GM21717 (cell line): ENCODE results near the gene ANKRD24.
"Not testable (repeated sequence)": the region's sequence is repeated elsewhere in the genome, so short reads cannot be mapped to it uniquely, and the experiment has no call there.

ENCODE experiments used
- ATAC-seq: cut with Tn5 transposase; IDR thresholded peaks from one replicate; pipeline ENCODE4 v1.9.1; 2021; ENCODE audit warnings: mild to moderate bottlenecking, moderate library complexity; ENCODE audit not compliant: unreplicated experiment

Gene ANKRD24

DNA sequence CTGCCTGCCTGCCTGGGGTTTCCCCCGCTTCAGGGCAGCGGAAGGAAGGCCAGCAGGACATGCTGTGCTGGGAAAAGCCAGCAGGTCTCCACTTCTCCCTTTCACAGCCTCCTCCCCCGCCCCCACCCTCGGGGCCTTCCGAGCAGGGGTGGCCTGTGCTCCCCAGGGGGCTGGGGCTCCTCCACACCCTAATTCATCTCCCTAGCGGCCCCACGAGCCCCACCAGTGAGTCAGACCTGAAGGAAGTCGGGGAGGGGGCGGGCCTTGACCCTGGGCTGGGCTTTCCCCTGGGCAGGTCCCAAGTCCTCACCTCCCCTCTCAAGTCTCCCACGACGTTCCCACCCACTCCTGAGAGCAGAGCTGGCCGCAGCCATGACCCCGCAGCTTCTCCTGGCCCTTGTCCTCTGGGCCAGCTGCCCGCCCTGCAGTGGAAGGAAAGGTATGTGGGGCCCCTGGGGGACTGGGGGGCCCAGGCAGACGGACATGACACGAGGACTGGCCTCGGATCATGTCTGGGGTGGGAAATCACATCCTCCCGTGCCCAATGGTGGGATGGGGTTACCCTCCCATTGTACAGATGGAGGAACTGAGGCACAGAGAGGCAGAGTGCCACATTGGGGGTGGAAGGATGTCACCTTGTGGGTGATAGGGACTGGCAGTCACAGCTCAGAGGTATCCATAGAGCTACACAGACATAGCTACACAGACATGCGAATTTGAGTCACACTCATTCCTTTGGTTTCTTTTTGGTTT is 46.9 kb downstream of the ANKRD24 start, which contains the start of gene EBI3:
Gene EBI3, plus strand, starts transcription at position 345 of the 753 bp plus-strand sequence. Its CDS starts 28 bp downstream, at position 373.
- peak; percentile 41 for ATAC-seq

DNA sequence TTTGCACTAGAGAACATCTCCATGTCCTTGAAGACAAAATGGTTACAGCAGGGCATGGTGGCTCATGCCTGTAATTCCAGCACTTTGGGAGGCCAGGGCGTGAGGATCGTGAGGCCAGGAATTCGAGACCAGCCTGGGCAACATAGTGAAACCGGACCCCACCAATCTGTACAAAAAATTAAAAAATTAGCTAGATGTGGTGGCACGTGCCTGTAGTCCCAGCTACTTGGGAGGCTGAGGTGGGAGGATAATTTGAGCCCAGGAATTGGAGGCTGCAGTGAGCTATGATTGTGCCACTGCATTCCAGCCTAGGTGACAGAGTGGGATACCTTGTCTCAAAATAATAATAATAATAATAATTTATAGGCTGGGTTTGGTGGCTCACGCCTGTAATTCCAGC is 47.7 kb downstream of the ANKRD24 start:
- ATAC-seq, result not testable (repeated sequence)

DNA sequence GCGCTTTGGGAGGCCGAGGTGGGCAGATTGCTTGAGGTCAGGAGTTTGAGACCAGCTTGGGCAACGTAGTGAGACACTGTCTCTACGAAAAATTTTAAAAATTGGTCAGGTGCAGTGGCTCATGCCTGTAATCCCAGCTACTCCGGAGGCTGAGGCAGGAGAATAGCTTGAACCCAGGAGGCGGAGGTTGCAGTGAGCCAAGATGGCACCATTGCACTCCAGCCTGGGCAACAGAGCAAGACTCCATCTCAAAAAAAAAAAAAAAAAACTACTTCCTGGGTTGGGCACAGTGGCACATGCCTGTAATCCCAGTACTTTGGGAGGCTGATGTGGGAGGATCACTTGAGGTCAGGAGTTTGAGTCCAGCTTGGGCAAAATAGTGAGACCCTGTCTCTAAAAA is 49.0 kb downstream of the ANKRD24 start:
- ATAC-seq, result not testable (repeated sequence)

DNA sequence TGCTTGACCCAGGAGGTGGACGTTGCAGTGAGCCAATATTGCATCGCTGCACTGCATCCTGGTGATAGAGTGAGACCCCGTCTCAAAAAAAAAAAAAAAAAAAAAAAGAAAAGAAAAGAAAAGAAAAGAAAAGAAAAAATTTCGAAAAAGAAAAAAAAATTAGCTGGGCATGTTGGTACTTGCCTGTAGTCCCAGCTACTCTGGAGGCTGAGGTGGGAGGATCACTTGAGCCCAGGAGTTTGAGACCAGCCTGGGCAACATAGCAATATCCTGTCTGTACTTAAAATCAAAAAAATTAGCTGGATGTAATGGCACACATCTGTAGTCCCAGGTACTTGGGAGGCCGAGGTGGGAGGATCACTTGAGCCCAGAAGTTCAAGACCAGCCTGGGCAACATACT is 49.6 kb downstream of the ANKRD24 start:
- ATAC-seq, result not testable (repeated sequence)

DNA sequence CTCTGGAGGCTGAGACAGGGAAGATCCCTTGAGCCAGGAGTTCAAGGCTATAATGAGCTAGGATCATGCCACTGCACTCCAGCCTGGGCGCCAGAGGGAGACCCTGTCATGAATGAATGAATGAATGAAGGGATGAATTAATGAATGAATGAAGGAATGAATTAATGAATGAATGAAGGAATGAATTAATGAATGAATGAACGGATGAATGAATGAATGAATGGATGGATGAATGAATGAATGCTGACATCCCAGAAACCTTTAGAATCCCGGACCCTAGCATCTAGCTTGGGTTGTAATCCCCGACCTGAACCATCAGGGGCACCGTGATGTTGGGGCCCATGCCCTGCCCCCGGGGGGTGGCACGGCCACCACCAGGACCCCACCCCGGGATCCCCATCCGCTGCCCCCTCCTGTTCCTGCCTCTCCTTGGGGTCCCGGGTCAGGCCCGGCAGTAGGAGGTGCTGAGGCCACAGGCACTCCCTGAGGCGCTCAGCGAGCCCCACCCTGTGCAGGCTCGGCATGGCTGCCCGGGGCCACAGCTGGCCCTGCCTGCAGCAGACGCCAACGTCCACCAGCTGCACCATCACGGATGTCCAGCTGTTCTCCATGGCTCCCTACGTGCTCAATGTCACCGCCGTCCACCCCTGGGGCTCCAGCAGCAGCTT is 50.3 kb downstream of the ANKRD24 start:
- no peak for ATAC-seq

DNA sequence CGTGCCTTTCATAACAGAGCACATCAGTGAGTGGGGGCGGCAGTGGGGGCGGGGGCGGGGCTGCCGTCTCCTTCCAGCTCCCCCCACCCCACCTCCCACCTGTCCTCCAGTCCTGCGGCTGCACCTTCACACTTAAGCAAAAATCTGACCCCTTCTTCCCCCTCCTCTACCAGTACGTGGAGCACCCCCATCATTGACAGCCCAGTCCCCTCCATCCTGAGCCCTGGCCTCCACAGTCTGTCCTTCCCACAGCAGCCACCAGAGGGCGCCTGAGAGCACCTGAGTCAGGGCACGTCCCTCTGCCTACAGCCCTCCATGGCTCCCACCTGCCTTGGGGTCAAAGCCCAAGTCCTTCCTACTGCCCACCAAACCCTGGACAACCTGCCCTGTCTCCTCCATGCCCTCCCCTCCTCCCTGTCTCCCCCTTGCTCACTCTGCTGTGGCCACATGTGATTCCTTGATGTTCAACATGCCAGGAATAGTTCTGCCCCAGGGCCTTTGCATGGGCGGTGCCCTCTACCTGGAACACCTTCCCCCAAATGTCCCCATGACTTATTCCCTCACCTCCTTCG is 50.9 kb downstream of the ANKRD24 start:
- ATAC-seq, result no peak

DNA sequence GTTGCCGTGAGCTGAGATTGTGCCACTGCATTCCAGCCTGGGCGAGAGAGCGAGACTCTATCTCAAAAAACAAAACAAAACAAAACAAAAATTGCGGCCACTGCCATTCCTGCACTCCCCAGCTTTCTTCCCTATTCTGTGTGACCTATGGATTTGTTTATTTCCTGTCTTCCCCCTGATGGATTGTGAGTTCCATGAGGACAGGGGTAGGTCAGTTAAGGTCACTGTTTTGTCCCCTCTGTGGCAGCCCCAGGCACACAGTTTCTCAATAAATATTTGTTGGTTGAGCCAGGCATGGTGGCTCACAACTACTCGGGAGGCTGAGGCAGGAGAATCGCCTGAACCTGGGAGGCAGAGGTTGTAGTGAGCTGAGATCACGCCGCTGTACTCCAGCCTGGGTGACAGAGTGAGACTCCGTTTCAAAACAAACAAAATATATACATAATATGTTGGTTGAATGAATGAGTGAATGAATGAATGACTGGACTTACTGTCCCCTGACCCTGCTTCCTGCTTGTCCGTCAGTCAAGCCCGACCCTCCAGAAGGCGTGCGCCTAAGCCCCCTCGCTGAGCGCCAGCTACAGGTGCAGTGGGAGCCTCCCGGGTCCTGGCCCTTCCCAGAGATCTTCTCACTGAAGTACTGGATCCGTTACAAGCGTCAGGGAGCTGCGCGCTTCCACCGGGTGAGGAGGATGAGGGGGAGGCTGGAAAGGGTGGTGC is 51.8 kb downstream of the ANKRD24 start:
- ATAC-seq, result no peak

DNA sequence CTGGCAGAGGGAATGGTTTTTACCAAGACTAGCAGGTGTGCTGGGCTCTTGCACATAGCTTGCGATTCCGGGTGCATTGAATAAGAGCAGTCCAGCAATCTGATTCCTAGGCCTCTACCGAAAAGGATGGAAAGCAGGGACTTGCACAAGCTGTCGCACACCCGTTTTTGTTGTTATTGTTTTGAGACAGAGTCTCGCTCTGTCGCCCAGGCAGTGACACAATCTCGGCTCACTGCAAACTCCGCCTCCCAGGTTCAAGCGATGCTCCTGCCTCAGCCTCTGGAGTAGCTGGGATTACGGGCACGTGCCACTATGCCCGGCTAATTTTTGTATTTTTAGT is 52.3 kb downstream of the ANKRD24 start:
- no peak for ATAC-seq

DNA sequence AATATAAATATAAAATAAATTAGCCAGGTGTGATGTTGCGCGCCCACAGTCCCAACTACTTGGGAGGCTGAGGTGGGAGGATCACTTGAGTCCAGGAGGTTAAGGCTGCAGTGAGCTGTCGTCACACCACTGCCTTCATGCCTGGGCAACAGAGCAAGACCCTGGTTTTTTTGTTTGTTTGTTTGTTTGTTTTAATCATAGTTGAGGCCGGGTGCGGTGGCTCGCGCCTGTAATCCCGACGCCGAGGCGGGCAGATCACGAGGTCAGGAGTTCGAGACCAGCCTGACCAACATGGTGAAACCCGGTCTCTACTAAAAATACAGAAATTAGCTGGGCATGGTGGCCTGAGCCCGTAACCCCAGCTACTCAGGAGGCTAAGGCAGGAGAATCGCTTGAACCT is 55.0 kb downstream of the ANKRD24 start:
- ATAC-seq, result not testable (repeated sequence)

DNA sequence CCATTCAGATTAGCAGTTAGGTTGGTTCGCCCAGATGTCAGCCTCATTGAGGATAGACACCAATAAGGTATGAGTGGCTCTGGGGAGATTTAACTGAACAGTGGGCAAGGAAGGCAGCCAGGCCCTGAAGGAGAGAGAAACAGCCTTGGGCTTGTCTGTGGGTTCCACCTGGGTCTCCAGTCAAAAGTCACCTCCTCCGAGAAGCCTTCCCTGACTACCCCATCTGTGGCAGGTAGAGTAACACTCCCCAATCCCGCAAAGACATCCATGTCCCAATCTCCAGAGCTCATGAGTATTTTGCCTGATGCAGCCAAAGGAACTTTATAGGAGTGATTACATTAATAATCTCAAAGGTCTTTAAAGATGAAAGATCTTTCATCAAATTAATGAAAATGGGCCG is 56.3 kb downstream of the ANKRD24 start:
- ATAC-seq, result no peak

DNA sequence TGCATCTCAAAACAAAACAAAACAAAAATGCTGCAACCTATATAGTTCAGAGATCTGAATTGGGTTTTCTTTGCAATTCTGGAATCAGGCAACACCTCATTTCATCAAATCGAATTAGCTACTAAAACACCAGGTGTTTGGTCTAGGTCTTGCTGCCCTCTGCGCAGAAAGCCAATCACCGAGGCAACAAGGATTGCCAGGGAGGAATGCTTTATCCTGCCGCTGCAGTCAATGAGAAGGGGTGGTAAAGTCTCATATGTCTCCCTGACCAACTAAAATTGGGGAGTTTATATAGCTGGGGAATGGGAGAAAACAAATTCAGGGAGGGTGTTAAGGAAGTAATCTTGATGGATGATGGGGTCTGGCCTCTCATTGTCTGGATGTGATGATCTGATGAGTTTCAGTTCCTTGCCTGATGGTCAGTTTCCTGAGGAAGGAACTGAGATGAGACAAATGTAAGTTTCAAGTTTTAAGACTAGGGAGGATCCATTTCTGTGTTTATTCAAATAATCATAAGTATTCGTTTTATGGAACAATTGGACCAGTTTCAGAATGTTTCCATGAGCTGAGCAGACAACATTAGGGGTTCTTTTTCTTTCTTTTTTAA is 59.4 kb downstream of the ANKRD24 start:
- no peak for ATAC-seq

DNA sequence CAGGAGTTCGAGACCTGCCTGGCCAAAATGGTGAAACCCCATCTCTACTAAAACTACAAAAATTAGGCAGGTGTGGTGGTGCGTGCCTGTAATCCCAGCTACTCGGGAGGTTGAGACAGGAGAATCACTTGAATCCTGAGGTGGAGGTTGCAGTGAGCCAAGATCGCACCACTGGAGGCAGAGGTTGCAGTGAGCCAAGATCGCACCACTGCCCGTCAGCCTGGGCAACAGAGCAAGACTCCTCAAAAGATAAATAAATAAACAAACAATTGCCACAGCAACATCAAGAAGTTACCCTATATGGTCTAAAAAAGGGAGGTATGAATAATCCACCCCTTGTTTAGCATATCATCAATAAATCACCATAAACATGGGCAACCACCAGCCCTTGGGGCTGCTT is 63.4 kb downstream of the ANKRD24 start:
- ATAC-seq, result not testable (repeated sequence)

DNA sequence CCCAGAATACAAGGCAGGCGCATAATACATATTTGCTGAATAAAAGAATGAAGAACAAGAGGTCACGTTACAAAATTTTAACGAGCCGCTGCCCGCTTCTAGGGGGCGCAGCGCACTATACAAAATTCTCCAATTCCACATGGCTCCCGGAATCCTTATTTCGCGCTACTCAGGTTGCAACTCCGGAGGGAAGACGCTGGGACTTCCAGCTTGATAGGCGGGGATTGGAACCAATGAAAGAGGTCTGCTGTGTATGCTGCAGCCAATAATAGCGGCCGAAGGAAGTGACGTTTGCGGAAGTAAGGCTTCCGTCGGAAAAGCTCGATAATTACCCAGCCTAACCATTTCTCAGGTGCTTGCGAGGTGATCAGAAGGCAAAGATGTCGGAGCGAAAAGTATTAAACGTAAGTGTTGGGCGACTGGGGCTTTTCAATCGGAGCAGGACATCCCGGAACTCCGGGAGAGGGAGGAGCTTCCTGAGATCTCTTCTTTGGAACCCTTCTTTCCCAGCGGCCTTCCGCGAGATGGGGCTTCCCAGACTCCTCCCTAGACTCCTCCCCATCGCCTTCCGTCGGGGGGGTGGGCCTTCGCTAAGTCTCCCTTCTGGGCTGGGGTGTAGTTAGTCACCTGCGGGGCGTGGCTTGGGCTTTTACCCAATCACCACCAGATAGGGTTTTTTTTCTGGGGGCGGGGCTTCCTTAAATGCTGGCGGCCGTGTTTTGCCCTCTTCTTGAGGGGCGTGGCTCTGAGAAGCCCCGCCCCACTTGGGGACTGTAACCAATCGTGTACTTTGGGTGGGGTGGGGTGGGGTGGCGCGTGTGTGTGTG is 64.5 kb downstream of the ANKRD24 start, which contains the start of gene YJU2:
Gene YJU2, plus strand, starts transcription at position 314 of the 827 bp plus-strand sequence. Its CDS starts 67 bp downstream, at position 381.
- peak; percentile 62 for ATAC-seq

DNA sequence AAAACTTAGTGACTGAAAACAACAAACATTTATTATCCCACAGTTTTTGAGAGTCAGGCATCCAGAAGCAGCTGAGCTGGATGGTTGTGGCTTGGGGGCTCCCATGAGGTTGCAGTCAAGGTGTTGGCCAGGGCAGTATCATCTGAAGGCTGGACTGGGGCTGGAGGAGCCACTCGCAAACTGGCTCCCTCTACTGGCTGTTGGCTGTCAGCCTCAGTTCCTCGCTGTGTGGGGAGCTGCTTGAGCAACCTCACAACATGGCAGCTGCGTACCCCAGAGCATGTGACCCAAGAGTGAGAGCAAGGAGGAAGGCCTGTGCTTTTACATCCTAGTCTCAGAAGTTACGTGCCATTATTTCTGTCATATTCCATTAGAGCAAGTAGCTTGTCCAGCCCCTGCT is 74.1 kb downstream of the ANKRD24 start:
- ATAC-seq, result no peak

DNA sequence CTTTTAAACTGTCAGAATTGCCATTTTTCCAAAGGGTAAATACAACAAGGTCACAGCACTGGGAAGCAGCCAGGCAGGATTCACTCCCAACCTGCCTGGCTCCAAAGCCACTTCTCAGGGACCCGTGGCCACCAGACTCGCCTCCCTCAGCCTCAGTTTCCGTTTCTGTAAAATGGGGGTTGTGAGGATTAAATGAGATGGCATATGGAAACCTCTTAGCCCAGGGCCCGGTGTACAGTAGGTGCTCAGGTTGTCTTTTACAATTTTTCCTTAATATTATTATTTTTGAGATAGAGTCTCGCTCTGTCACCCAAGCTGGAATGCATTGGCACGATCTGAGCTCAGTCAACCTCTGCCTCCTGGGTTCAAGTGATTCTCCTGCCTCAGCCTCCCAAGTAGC is 74.5 kb downstream of the ANKRD24 start:
- no peak for ATAC-seq

DNA sequence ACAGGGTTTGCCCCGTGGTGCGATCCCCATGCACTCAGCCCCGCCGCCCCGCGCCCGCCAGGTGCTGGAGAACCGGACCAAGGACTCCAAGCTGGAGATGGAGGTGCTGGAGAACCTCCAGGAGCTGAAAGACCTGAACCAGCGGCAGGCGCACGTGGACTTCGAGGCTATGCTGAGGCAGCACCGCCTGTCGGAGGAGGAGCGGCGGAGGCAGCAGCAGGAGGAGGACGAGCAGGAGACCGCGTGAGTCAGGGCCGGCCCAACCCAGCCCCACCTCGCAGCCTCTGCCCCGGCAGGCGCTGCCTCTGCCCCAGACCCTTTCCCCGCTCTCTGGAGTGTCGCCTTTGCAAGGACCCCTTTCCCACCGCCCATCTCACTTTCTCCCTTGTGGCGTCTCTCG is 75.7 kb downstream of the ANKRD24 start:
- no peak for ATAC-seq

DNA sequence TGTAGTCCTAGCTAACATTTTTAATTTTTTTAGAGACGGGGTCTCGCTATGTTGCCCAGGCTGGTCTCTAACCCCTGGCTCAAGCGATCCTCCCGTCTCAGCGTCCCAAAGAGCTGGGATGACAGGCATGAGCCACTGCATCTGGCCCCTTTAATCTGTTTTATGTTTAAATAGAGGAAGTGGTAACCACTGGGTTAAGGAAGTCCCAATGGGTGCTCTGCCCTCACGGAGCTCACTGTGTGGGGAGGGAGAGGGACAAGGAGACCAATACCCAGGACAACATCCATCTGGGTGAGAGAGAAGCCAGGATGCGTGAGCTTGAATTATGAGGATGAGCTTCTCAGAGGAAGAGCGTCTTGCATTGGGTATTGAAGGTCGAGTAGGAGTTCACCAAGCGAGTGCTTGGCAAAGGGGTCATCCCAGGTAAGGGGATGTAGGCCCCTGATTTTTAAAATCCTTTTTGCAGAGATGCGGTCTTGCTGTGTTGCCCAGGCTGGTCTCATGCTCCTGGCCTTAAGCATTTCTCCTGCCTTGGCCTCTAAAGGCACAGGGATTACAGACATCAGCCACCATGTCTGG is 78.2 kb downstream of the ANKRD24 start:
- no peak for ATAC-seq

DNA sequence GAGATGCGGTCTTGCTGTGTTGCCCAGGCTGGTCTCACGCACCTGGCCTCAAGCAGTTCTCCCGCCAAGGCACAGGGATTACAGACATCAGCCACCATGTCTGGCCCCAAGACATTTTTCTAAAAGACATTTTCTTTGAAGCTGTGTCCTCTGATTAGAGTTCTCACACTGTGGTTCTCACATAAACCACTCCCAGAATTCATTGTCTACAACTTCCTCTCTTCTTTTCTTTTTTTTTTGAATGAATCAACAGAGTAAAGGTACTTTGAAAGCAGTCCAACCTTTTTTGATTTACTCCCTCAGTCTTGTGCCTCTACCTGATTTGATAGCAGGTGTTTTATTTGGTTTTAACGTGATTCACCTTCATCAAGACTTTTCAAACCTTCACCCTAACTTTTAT is 82.3 kb downstream of the ANKRD24 start:
- ATAC-seq, result no peak

DNA sequence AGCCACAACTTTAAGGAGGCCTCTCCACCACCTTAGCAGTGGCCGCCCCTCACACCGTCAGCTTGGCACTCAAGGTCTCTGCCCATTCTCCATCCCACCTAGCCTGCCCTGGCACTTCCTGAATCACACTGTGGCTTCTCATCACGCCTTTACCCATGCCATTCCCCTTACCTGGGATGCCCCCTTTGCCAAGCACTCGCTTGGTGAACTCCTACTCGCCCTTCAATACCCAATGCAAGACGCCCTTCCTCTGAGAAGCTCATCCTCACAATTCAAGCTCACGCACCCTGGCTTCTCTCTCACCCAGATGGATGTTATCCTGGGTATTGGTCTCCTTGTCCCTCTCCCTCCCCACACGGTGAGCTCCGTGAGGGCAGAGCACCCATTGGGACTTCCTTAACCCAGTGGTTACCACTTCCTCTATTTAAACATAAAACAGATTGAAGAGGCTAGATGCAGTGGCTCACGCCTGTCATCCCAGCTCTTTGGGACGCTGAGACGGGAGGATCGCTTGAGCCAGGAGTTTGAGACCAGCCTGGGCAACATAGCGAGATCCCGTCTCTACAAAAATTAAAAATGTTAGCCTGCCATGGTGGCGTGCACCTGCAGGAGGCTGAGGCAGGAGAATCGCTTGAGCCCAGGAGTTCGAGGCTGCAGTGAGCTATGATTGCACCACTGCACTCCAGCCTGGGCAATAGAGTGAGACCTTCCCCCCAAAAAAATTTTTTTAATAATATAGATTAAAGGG is 83.9 kb downstream of the ANKRD24 start:
- no peak for ATAC-seq
